GM23338 (cell line): ENCODE results near the gene LGALS14. TPM values are rescaled to one million over a fixed set of nuclear protein-coding genes. Genes with fewer than 3 reads are reported as not detected.

Source experiments
- ATAC-seq: fragments of 200-7000 bp; cut with Tn5 transposase; 3 replicates; pipeline ENCODE4 v1.9.1; 2020
- DNase-seq: peaks from one replicate; pipeline ENCODE4 v3.0.0-alpha.2; 2015; ENCODE audit warnings: low spot score
- H2AFZ ChIP-seq: fragments of 200-600 bp; sonication (generic); 2 replicates; pipeline ENCODE4 v1.8.0; 2016; ENCODE audit warnings: antibody characterized with exemption, mild to moderate bottlenecking, moderate library complexity
- H3F3A ChIP-seq: fragments of 200-600 bp; sonication (generic); replicated peaks from 2 replicates; pipeline ENCODE4 v1.8.0; 2017; ENCODE audit warnings: antibody characterized with exemption, mixed run types, low read depth
- H3K27ac ChIP-seq: fragments of 200-600 bp; sonication (generic); 2 replicates; pipeline ENCODE4 v1.6.1; 2016; ENCODE audit warnings: low read depth
- H3K27me3 ChIP-seq: fragments of 200-600 bp; sonication (generic); 2 replicates; pipeline ENCODE4 v1.8.0; 2016; ENCODE audit warnings: mild to moderate bottlenecking, mixed run types, moderate library complexity; ENCODE audit not compliant: insufficient read depth
- H3K36me3 ChIP-seq: fragments of 200-600 bp; sonication (generic); 2 replicates; pipeline ENCODE4 v1.8.0; 2016; ENCODE audit warnings: mild to moderate bottlenecking; ENCODE audit not compliant: insufficient read depth
- H3K4me1 ChIP-seq: fragments of 200-600 bp; sonication (generic); 2 replicates; pipeline ENCODE4 v1.8.0; 2016; ENCODE audit warnings: mild to moderate bottlenecking, moderate library complexity; ENCODE audit not compliant: insufficient read depth
- H3K4me2 ChIP-seq: fragments of 200-600 bp; sonication (generic); 2 replicates; pipeline ENCODE4 v1.7.1; 2017; ENCODE audit warnings: mixed run types
- H3K4me3 ChIP-seq: fragments of 200-600 bp; sonication (generic); 2 replicates; pipeline ENCODE4 v1.6.1; 2016; ENCODE audit warnings: mixed run types
- H3K79me2 ChIP-seq: fragments of 200-600 bp; sonication (generic); replicated peaks from 2 replicates; pipeline ENCODE4 v1.8.0; 2017; ENCODE audit warnings: mild to moderate bottlenecking; ENCODE audit not compliant: insufficient read depth
- H3K9me2 ChIP-seq: fragments of 200-600 bp; sonication (generic); 2 replicates; pipeline ENCODE4 v1.8.0; 2017; ENCODE audit not compliant: insufficient read depth
- H4K20me1 ChIP-seq: fragments of 200-600 bp; sonication (generic); replicated peaks from 2 replicates; pipeline ENCODE4 v1.8.0; 2017; ENCODE audit warnings: mild to moderate bottlenecking; ENCODE audit not compliant: insufficient read depth
- H3K27ac Mint-ChIP-seq: 2 replicates; pipeline ENCODE4 v1.8.0; 2020; ENCODE audit warnings: inconsistent platforms, mild to moderate bottlenecking, moderate library complexity, mixed read lengths
- H3K27me3 Mint-ChIP-seq: 3 replicates; pipeline ENCODE4 v1.8.0; 2022; ENCODE audit warnings: low read depth, mild to moderate bottlenecking, moderate library complexity, mixed read lengths, inconsistent platforms; ENCODE audit not compliant: insufficient read depth, poor library complexity
- H3K36me3 Mint-ChIP-seq: 3 replicates; pipeline ENCODE4 v1.8.0; 2021; ENCODE audit warnings: low read depth, mild to moderate bottlenecking, inconsistent platforms, moderate library complexity, mixed read lengths
- H3K4me1 Mint-ChIP-seq: 3 replicates; pipeline ENCODE4 v1.8.0; 2020; ENCODE audit warnings: mild to moderate bottlenecking, inconsistent platforms, mixed read lengths
- H3K4me3 Mint-ChIP-seq: 3 replicates; pipeline ENCODE4 v1.8.0; 2021; ENCODE audit warnings: moderate library complexity, mild to moderate bottlenecking, inconsistent platforms, mixed read lengths
- H3K9me3 Mint-ChIP-seq: 3 replicates; pipeline ENCODE4 v1.8.0; 2020; ENCODE audit warnings: moderate library complexity, mild to moderate bottlenecking, inconsistent platforms, mixed read lengths
- CTCF ChIP-seq, 2 experiments: fragments of 200-600 bp in 1 of 2; sonication (generic) in 1 of 2; conservative IDR thresholded peaks; 2 replicates each; pipeline versions ENCODE4 v1.5.1 to v1.6.1; 2016 to 2017; ENCODE audit warnings: antibody characterized with exemption in 2 of 2, low read depth in 2 of 2, mild to moderate bottlenecking in 2 of 2, moderate library complexity in 1 of 2
- ETS1 ChIP-seq: IDR thresholded peaks from 2 replicates; pipeline ENCODE4 v1.6.1; 2016; ENCODE audit warnings: antibody characterized with exemption
- EZH2 ChIP-seq: fragments of 200-600 bp; sonication (generic); IDR thresholded peaks from one replicate; pipeline ENCODE4 v1.8.0; 2017; ENCODE audit warnings: antibody characterized with exemption, mild to moderate bottlenecking, low read depth; ENCODE audit not compliant: unreplicated experiment
- JUNB ChIP-seq: IDR thresholded peaks from one replicate; pipeline ENCODE4 v1.6.1; 2016; ENCODE audit warnings: antibody characterized with exemption; ENCODE audit not compliant: unreplicated experiment
- NANOG ChIP-seq: IDR thresholded peaks from 2 replicates; pipeline ENCODE4 v1.6.1; 2016; ENCODE audit warnings: antibody characterized with exemption, borderline replicate concordance
- POLR2AphosphoS5 ChIP-seq: IDR thresholded peaks from 2 replicates; pipeline ENCODE4 v1.6.1; 2016; ENCODE audit warnings: antibody characterized with exemption, low read depth
- REST ChIP-seq: IDR thresholded peaks from one replicate; pipeline ENCODE4 v1.6.1; 2018; ENCODE audit warnings: antibody characterized with exemption; ENCODE audit not compliant: unreplicated experiment
- ZNF114 ChIP-seq: fragments of 250-450 bp; sonication (Bioruptor Pico); IDR thresholded peaks from 2 replicates; pipeline ENCODE4 v1.5.0; 2020; ENCODE audit warnings: mild to moderate bottlenecking, moderate library complexity
- ZNF331 ChIP-seq: fragments of 250-450 bp; sonication (Bioruptor Pico); IDR thresholded peaks from 2 replicates; pipeline ENCODE4 v1.5.0; 2020; ENCODE audit warnings: low read depth, mild to moderate bottlenecking, moderate library complexity
- ZNF462 ChIP-seq: fragments of 250-450 bp; sonication (Bioruptor Pico); IDR thresholded peaks from 2 replicates; pipeline ENCODE4 v1.5.0; 2020; ENCODE audit warnings: mild to moderate bottlenecking, moderate library complexity
- polyA plus RNA-seq: library from polyadenylated mRNA; unstranded; fragments of >200 nt; fragmentation: Nextera tagmentation; extraction: Ambion mirVana; gene quantifications from 2 replicates; pipeline ENCODE4 v1.2.1, GENCODE V29; 2016
- total RNA-seq: library from RNA; depleted of rRNA; stranded (reverse); fragments of >200 nt; shearing (Covaris generic); gene quantifications from 2 replicates; pipeline ENCODE4 v1.2.3, GENCODE V29; 2014

LGALS14 gene
- total and polyA plus RNA-seq, 2 experiments from 2014 or later, result not detected

GRCh38 chr19:39752795-39753194 is 48.5 kb downstream of the LGALS14 start:
- TF ChIP-seq NANOG, result no peak
- TF ChIP-seq POLR2AphosphoS5, result no peak
- TF ChIP-seq ETS1, result no peak
- no peak for TF ChIP-seq ZNF462 (CRISPR knock-in tag)
- TF ChIP-seq JUNB, result no peak
- TF ChIP-seq EZH2, result no peak
- TF ChIP-seq CTCF (conservative IDR thresholded peaks at IDR 0.05; ENCODE audit: low read depth in 2 of 2), result no peak
- TF ChIP-seq ZNF114, result no peak
- no peak for TF ChIP-seq REST
- TF ChIP-seq ZNF331 (CRISPR knock-in tag), result no peak
- no peak overlapping the region for H3K27ac ChIP-seq
- H2AFZ ChIP-seq, result no peak overlapping the region
- H3K36me3 Mint-ChIP-seq, result no peaks in the 10 kb centered on the region
- H3K4me2 ChIP-seq, result no peak overlapping the region
- no peak overlapping the region for H3K4me3 Mint-ChIP-seq
- no peaks in the 10 kb centered on the region for H3K36me3 ChIP-seq
- H3F3A ChIP-seq, result no peaks in the 10 kb centered on the region
- no peak overlapping the region for H3K4me3 ChIP-seq
- DNase-seq, result no peak
- H3K4me1 Mint-ChIP-seq, result no peaks in the 10 kb centered on the region
- no peaks in the 10 kb centered on the region for H3K79me2 ChIP-seq
- H3K27ac Mint-ChIP-seq, result no peak overlapping the region
- ATAC-seq, result no peak
- H4K20me1 ChIP-seq, result no peaks in the 10 kb centered on the region; the same call in 1 of the 2 replicates
- H3K27me3 ChIP-seq, result no peaks in the 10 kb centered on the region; the same call in 1 of the 2 replicates
- no peaks in the 10 kb centered on the region for H3K9me2 ChIP-seq
- H3K4me1 ChIP-seq, result no peaks in the 10 kb centered on the region
- no peaks in the 10 kb centered on the region for H3K9me3 Mint-ChIP-seq
- peaks cover 4% of the 10 kb centered on the region for H3K27me3 Mint-ChIP-seq
